Stimulated activated CD4-positive, alpha-beta T cell treated with anti-CD3 and anti-CD28 coated beads, Interleukin-12 subunit alpha, Interleukin-12 subunit beta, amount 100 ng/mL, for 48 hours (primary cell): ENCODE measurements around the gene SLC9A9.

Experiments
- DNase-seq, 3 donors: peaks; one replicate each; pipeline ENCODE4 v3.0.0-alpha.2; 2020; ENCODE audit warnings: low read depth in 2 of 3, low spot score in 1 of 3

SLC9A9 gene

DNA sequence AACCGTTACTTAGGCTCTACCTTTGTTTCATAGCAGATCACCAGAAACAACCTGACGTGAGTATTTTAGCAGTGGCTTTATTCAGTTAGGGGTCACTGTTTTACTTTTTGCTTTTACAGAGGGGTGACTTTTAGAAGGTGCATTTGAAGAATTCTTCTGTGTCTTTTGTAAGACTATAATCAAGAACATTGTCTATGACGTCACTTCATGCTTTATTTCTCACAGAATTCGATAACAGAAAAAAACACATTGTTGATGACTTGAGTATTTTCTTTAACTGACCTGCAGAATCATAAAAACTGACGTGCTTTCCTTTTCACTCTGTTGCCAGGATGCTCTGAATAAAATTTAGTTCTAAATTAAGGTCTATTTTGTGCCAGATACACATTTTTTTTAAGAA, 244.5 kb downstream of the SLC9A9 start:
- no peak for DNase-seq

DNA sequence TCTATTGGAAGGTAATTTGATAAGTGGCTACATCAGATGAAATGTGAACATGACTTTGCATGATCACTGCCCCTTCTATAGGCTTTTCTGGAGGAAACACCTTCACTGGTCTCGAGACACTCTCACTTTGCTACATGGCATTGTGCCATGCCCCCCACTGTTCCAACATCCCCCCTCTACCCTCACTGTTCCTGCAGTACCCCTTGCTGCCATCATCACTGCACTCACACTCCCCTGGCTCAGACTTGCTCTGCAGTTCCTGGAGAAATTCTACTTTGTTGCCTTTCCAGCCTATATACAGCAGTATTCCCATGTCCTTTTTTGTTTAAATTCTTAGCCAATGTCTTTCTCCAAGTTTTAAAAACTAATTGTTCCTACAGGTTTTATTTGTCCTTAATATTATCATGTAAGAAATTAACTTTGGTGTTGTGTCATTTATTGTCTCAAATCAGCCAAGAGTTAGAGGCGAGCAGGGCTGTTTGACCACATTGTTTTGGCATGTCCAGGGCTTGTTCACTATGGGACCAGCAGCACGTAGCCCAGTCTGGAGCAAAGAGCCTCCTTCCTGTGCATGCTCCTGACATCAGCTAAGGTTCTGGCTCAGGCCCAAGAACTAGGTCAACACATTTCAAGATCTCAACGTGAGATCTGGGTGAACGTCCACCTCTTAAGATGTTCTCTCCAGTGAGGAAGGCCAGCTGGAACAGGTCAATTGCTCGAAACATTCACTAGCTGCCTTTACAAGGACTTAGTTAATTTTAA, 246.4 kb downstream of the SLC9A9 start:
- DNase-seq: no peak

DNA sequence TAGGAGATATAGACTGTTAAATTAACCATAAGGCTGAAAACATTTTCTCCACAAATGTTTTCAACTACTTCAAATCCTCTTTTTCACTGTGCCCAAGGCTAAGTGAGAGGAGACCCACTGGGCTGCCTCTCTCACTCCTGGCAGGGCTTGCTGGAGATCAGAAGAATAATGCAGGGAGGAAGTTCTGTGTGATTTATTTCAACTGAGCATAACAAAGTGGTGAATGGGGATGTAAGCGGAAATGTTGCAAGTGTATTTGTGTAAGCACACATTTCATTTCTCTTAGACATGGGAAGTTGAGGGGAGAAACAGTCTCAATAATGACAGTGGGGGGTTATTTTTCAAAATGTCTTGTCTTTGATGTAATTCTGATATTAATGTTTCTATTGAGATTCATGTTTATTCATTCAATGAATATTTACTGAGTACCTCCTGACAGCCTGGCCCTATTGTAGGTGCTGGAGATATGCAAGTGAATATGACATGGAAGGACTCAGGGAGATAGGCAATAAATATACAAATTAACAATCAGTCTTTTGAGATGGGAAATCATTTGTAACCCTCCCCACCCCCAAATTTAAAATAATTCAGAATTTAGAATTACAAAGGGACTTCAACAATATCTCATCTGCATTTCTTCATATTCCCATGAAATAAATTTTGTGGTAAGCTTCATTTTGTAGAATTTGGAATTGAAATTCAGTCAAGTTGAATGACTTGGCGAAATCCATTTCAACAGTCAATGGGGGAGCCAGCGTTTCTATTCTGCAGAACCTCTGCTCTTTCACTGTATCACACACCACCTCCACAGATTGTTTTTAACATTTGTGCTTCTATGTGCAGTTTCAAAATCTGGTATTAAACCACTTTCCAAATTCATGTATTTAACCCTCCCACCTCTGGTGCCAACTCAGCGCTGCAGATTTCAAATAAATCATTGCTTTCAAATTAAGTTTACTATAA, 247.2 kb downstream of the SLC9A9 start:
- no peak for DNase-seq

DNA sequence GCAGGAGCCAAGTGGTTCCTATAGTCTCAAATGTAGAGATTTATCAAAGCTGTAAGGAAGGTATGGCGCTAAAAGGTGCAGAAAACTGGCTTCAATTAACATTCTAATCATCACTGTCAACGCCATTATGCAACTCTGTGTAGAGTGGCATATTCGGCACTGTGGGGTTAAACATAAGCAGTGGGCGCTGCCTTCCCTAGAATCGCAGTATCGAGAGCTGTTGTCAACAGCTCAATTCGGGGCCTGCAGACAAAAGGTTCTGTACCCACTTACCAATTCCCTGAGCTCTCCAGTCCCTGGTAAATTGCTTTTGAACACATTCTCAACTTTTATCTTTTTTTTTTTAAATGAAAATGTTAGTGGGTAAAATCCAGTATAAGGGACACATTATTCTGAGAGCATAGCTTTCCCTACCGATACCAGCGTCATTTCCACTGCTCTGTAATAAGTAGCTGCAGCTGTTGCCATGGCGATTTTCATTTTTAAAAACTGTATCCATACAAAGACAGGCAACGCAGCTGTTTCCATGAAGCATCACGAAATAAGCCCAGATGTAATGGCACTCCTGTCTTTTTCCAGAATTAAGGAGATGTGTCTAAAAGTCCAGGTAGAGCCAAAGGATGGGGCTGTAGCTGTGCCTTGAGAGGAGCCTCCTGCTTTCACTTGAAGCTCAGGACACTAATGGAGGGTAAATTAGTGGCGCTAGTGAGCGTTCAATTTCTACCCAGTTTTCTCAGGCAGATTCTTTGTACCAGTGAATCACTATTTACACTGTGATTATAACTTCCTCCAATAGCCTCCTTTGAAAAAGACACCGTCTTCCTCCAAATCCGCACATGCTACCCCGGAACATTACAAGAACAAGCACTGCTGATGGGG, 250.3 kb downstream of the SLC9A9 start:
- no peak for DNase-seq

DNA sequence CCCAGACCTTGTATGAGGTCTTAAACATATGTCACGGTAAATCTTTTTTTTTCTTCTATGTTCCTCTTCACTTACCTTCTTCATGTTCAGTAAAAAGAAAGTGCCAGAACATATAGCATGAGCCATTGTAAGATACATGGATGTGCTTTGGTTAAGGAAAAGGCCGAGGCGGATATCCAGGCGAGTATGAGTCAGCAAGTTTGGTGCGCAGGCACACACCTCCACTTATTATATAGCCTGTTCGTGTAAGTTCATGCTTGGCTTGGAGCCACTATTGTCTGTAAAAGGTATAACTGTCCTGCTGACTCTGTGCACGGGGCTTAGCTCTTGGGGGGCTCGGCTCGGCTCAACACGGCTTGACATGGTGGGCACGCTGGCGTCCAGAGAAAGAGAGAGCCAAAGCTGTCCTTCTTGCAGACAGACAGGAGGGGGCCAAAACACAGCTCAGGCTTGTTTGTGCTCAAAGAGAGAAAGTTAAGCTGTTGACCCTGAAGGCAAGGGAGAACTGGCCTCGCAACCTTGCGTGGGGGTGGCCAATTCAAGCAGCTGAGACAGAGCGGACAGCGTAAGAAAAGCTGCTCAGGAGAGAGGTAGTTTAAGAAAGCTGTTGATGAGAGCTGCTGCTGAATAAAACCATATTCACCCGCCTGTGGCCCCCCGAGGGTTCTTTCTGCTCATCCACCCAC, 251.2 kb downstream of the SLC9A9 start:
- no peak for DNase-seq

DNA sequence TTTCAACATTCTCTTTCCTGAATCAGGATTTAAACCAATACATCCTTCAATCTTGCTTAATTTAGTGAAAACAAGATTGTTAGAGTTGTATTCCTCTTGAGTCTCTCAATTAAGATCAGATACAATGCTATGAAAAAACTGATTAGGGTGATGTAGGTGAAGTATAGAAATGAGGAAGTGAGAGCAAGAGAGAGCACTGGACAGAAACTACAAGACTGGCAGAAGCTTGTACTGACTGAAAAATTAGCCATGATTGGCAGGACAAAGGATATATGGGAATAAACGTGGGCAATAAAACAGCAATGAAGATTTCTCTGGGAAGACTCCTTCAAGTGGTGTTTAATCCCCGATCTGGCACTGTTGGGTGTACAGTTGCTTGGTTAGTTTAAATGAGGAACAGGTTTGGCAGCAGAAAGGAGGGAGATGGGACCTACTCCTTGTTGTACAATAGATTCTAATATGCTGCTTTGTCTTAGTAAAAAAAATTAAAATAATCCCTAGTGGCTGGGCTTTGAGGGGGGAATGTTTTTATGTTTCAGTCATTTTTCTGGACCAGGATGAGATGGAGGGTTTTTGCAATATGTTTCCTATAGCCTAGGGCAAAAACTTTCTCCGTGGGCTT, 252.7 kb downstream of the SLC9A9 start:
- no peak for DNase-seq

DNA sequence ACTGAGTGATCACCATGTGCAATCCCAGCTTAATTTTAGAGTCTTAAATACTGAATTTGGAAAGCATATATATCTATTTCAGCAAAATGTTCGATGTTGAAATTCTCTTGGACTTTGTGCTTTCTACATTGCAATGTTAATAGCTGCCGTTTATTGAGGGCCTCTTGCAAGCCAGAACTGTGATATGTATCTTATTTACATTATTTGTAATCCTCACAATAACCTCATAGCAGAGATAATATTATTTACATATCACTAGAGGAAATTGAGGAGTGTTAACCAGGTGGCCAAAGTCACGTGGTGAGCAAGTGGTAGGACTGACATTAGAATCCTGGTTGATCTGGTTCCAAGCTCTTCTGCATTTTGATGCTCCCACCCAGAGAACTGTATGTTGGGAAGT, 254.1 kb downstream of the SLC9A9 start:
- no peak for DNase-seq

DNA sequence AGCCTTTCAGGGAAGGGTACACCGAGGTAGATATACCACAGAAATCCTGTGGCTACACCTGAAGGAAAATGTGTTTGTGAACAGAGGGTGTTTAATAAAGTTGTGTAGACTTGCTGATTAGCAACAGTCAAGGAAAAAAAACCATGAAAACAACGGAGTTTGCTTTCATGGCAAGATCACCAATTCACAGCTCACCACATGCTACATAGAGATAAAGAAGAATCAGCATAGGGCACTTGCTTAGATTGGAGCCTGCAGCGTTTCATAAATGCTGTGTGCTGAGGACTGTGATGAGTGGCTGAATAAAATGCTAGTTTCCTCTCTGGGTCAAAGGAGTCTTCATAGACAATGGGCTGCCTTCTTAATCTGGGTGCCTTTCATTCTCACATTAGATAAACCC, 257.6 kb downstream of the SLC9A9 start:
- no peak for DNase-seq

DNA sequence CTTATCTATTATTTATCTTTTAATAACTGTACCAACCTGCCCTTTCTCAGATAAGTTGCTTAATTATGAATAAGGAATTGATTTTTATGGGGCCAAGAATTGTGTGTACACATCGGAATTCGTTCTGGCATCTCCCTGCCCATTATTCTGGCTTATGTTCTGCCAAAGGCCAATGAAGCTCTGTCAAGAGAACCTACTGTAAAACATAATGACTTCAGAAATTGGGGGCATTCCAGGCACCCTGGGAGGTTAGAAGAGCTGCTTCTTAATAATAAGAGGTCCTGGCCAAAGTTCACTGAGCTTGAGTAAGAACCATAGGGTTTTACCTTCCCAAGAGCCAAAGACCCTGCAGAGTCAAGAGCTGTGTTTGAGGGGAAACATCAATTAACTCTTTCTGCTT, 261.7 kb downstream of the SLC9A9 start:
- DNase-seq: no peak

DNA sequence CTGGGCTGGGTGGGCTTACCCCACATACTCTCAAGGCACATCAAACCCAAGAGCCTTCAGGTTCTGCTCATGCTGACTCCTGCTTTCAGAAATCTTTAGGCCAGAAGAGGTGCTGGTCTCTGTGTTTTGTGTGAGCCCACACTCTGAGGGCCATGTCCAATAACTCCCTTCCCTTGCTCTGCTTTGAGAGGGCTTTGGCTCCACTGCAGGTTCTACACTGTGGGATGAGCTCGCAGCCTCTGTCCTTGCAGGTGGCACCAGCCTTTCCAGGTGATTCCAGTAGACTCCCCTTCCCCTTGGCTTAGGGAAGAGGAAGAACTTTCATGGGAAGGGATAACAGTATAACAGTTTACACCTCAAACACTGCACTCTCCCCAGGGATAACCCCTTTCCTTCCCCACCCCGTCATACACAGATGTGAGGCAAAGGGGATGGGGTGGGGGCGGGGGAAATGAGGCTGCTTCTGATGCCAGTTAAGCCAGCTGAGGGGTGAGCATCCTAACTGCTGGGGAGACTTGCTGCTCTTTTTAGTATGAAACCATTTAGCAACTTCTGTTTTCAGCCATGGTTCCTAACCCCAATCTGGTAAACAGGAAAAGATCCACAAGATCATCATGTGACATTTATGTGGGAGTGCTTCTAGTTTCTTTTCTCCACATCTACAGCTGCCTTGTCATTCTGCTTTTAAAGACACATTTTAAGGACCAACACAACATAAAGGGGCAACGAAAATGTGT, 262.4 kb downstream of the SLC9A9 start:
- no peak for DNase-seq

DNA sequence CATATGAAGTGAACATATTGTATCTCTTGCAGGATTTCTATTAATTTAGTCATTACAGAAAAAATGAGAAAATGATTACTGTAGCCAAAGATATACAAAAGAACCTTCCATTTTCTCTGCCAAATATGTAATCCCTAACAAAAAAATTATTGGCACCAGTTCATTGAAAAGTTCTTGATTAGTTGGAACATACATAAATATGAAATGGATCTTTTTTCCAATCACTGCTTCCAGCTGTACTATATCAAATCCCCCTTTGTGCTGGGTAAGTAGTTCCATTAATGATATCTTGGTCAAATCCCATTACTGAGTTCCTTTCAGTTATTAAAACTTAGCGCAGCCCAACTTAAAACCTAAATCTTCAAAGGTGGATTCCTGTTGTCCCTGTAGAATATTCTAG, 263.8 kb downstream of the SLC9A9 start:
- DNase-seq: no peak

DNA sequence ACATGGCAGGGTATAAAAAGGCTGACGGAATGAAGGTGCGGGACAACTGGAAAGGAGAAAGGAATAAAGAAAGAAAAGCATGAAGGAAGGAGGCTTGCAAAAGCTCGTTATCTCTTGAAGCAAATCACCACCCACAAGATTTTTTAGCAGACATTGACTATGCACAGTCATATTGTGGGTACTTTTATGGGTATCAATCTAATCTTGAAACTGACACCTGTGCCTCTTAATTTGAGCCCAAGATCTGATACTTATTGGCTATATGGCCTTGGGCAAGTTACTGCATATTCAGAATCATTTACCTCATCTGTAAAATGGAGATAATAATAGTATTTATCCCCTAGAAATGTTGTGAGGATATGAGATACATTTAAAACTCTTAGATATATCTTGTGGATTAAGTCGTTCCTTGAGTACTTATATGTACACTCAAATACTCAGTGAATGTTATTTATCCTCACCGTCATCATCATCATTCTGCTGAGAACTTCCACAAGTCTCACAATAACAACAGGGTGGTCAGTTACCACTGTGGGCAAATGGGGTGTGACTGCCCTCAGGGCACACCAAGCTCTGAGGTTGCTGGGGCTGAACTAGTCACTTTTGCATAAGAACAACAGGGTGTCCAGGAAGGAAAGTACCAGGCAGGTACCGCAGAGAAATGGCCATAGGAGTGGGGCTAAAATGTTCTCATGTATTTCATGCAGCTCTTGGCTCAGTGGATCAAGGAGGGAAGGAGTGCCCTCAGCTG, 266.1 kb downstream of the SLC9A9 start:
- no peak for DNase-seq

DNA sequence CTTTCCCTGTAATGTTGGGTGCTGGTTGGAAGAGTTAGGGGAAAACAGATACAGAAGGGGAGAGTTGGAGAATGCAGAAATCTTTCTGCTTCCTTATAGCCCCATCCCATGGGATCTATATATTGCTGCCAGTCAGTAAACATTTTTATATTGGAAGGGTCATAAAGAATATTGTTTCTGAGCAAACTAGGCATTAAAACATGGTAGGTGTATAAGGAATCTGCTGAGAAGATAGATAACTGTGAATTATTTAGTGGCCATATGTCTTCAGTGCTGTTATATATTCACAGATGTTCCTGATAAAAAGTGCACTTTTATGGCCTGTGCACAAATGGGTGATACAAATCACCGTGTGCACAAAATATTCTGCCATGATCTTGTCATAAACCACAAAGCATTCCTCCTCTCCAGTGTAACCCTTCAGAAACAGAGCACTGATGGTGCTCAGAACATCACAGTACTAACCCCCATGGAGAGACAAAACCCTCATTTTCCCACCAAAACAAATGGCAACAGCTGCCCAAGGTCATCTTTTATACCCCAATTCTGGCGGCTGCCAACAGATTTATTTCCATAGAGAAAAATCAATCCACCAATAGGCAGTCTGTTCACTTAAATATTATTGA, 269.3 kb downstream of the SLC9A9 start:
- no peak for DNase-seq

DNA sequence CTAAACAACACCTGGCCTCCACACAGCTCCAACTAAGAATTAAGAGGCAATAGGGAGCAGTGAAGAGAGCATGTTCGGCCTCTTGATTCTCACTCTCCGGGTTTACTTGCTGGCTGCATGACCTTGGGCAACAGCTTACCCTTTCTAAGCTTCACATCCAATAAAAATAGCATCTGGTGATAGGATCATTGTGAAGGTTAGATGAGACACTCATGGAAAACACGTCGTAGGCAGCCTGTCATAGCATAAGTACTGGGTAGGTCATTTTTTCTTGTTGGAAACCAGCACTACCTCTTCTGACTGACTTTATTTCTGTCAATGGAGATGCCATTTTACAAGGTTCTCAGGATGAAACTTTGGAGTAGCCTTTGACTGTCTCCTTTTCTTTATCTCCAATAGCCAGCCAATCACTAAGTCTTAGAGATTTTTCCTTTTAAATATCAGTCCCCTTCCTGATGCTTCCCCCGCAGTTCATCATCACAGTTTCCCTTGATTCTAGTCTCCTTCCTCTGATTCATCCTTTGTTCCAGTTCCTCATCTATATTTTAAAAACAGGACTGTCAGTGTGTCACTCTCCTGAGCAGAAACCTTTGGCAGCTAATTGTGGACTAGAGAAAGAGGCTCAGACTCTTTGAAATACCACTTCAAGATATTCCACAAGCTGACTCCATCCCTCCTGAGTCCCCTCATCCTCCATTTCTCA, 271.5 kb downstream of the SLC9A9 start:
- no peak for DNase-seq

DNA sequence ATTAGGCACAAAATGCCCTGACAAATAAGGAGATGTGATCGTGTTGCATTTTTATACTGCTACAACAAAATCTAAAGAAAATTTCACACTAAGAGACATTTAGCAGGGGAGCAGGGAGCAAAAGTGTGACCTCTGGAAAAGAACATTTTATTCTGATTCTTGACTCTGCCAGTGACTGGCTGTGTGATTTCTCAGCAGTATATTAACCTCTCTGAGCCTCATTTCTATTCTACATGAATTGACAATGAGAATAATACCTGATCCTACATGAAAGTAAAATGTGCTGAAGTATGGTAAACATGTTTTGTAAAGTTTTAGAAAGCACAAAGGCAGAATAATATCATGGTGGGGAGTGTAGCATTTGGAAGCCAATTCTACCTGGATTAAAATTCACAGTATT, 273.3 kb downstream of the SLC9A9 start:
- DNase-seq: no peak

DNA sequence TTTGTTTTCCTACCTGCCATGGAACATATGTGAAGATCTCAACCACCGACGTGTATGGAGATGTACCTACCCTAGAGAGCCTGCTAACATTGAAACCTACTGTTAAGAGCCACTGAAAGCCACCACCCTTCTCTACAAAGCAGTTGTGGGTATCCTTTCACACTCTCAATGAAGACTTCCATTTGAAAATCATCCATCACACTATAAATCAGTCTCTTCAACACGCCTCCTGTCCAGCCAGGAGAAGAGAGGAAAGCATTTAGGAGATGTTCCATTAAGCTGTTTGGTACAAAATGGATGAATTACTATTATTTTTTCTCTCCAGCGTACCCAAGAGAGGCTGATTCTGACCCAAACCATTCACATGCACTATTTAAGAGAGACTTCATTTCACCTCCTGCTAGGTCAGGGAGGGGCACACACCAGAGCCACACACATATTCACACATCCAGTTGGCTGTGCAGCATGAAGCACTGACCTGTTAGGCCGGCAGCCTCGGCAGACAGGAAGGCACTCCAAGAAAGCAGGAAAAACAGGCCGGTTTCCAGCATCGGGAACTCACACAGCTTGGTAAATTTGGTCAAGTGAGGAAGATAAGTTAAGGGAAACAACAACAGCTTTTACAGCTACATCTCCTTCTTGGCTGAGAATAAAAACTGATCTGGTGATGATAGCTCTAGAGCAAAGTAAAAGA, 274.5 kb downstream of the SLC9A9 start:
- no peak for DNase-seq

DNA sequence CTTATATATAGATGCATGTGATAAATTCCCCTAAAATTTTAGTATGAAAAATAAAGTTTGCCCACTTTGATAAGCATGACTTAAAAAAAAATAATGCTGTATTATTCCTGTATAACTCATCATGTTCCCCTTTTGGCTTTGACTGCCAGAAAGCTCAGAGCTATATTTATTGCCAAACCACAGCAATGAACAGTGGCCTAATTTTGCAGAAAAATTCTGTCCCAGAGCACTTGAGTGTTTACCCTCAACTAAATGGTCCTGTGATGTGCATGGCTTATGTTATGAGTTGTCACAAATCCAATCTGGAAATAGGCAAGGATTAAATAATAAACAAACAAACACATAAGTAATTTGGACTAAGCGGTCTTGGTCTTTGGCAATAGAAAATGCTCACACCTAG, 276.7 kb downstream of the SLC9A9 start:
- DNase-seq: no peak
